Renal pelvis (tissue), 12 donors: ENCODE results near the gene OR10A2. TPM values are rescaled to one million over a fixed set of nuclear protein-coding genes. Genes with fewer than 3 reads are reported as not detected.
"Not testable (repeated sequence)": the region's sequence is repeated elsewhere in the genome, so short reads cannot be mapped to it uniquely, and the experiment has no call there.

Experiments
- DNase-seq: peaks from one replicate; pipeline ENCODE4 v3.0.0-alpha.2; 2013
- long read RNA-seq, 16 experiments: transcript quantifications; one replicate each; lab custom pipeline, GENCODE V29; 2026
- polyA plus RNA-seq, 3 donors: library from polyadenylated mRNA; unstranded; fragments of 120-200 nt; gene quantifications; one replicate each; pipeline ENCODE4 v1.2.1, GENCODE V29; 2013; ENCODE audit not compliant: insufficient read length in 3 of 3

OR10A2 gene
- under 1 TPM in 2 of 3 donors, not detected in 1; 0.05 to 0.09 TPM for polyA plus RNA-seq
- long read RNA-seq, donor 1: 0 reads
- long read RNA-seq, donor 2: 0 reads
- long read RNA-seq, donor 3: 0 reads
- long read RNA-seq, donor 4: 0 reads
- long read RNA-seq, donor 5: 0 reads
- long read RNA-seq, donor 6: 0 reads
- long read RNA-seq, donor 7: 0 reads
- long read RNA-seq, donor 8: 0 reads
- long read RNA-seq, donor 9: 0 reads
- long read RNA-seq, donor 10: 0 reads
- long read RNA-seq, donor 11: 0 reads
- long read RNA-seq, donor 12, partial matches to known transcripts: 0 of 1 reads
- long read RNA-seq, donor 12, other reads (novel, unspliced or antisense): 0 of 1 reads
- long read RNA-seq, donor 13: 0 reads
- long read RNA-seq, donor 14: 0 reads
- long read RNA-seq, donor 15: 0 reads
- long read RNA-seq, donor 16: 0 reads

GRCh38 chr11:6862961-6863360 lies at the start of gene OR10A2:
OR10A2 (plus strand) TSS chr11:6863057; CDS start chr11:6869755, 6,698 bp downstream.
- no peak for DNase-seq

- no peak for DNase-seq
Observed at GRCh38 chr11:6813656-6814055, 49.2 kb upstream of the OR10A2 start.

- DNase-seq: no peak
Observed at GRCh38 chr11:6817694-6818093, 45.2 kb upstream of the OR10A2 start.

GRCh38 chr11:6818967-6819366 lies 43.9 kb upstream of the OR10A2 start:
- no peak for DNase-seq

GRCh38 chr11:6824136-6824823 lies 38.6 kb upstream of the OR10A2 start:
- DNase-seq: no peak

- no peak for DNase-seq
Observed at GRCh38 chr11:6825231-6825744, 37.6 kb upstream of the OR10A2 start.

- DNase-seq: no peak
Observed at GRCh38 chr11:6828103-6828502, 34.8 kb upstream of the OR10A2 start.

- DNase-seq: no peak
Observed at GRCh38 chr11:6833356-6833755, 29.5 kb upstream of the OR10A2 start.

- DNase-seq: no peak
Observed at GRCh38 chr11:6834021-6834420, 28.8 kb upstream of the OR10A2 start.

GRCh38 chr11:6841694-6842093 lies 21.2 kb upstream of the OR10A2 start:
- DNase-seq: no peak

GRCh38 chr11:6843670-6844069 lies 19.2 kb upstream of the OR10A2 start:
- no peak for DNase-seq

GRCh38 chr11:6844356-6844755 lies 18.5 kb upstream of the OR10A2 start:
- no peak for DNase-seq

GRCh38 chr11:6845383-6845782 lies 17.5 kb upstream of the OR10A2 start, which contains the start of gene OR10A5:
OR10A5 (plus strand) TSS chr11:6845683; CDS start chr11:6845683, 0 bp downstream.
- no peak for DNase-seq

GRCh38 chr11:6850526-6850925 lies 12.3 kb upstream of the OR10A2 start:
- DNase-seq: no peak

- not testable (repeated sequence) for DNase-seq
Observed at GRCh38 chr11:6854801-6855200, 8.1 kb upstream of the OR10A2 start.

- DNase-seq: no peak
Observed at GRCh38 chr11:6855971-6856541, 6.8 kb upstream of the OR10A2 start.

GRCh38 chr11:6856871-6857270 lies 6.0 kb upstream of the OR10A2 start:
- no peak for DNase-seq

- no peak for DNase-seq
Observed at GRCh38 chr11:6864438-6864837, 1.6 kb downstream of the OR10A2 start.

- no peak for DNase-seq
Observed at GRCh38 chr11:6871278-6871677, 8.4 kb downstream of the OR10A2 start.

GRCh38 chr11:6875761-6876160 lies 12.9 kb downstream of the OR10A2 start:
- no peak for DNase-seq

GRCh38 chr11:6876325-6876724 lies 13.5 kb downstream of the OR10A2 start, which contains the start of gene OR10A4:
OR10A4 (plus strand) TSS chr11:6876625; CDS start chr11:6876648, 23 bp downstream.
- no peak for DNase-seq

GRCh38 chr11:6876914-6877313 lies 14.1 kb downstream of the OR10A2 start:
- DNase-seq: no peak
